ENCODE measurements around the gene MTMR3. TPM values are rescaled to one million over a fixed set of nuclear protein-coding genes. Genes with fewer than 3 reads are reported as not detected.

MTMR3 gene
- total RNA-seq, 6 donors from 2014 or later, result 50.3 to 117 (median 70.9) TPM

DNA sequence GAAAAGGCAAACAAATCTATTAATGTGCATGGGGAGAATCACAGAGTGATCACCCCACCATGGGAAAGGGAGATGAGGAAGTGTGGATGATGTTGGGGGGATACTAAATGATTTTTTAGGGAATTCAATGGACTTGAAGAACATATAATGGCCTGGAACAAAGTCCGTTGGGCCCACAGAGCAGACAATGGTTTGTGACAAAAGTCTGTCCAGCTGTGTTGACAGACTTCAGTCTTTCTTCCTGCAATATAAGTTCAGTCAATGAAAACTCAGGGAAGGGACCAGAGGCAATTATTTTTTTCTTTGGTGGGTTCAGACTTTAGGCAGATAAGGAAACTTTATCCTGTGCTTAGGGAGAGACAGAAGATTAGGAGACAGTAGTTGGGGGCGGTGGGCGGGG, 179.3 kb downstream of the MTMR3 start:
- Histone ChIP-seq H3K4me3 (no peak overlapping the region), H3K36me3 (no peaks in the 10 kb centered on the region), H3K4me1 (no peaks in the 10 kb centered on the region), H3K27ac (no peak overlapping the region), H3K9me3 (peaks cover 0 to 23% (median 4%) of the 10 kb centered on the region in 4 donors), H3K27me3 (no peaks in the 10 kb centered on the region)
- TF ChIP-seq EP300 (IDR thresholded peaks at IDR 0.05) (no peak), POLR2A (IDR thresholded peaks at IDR 0.05) (no peak), POLR2AphosphoS5 (IDR thresholded peaks at IDR 0.05) (no peak)
- TF ChIP-seq, protein P1, sequence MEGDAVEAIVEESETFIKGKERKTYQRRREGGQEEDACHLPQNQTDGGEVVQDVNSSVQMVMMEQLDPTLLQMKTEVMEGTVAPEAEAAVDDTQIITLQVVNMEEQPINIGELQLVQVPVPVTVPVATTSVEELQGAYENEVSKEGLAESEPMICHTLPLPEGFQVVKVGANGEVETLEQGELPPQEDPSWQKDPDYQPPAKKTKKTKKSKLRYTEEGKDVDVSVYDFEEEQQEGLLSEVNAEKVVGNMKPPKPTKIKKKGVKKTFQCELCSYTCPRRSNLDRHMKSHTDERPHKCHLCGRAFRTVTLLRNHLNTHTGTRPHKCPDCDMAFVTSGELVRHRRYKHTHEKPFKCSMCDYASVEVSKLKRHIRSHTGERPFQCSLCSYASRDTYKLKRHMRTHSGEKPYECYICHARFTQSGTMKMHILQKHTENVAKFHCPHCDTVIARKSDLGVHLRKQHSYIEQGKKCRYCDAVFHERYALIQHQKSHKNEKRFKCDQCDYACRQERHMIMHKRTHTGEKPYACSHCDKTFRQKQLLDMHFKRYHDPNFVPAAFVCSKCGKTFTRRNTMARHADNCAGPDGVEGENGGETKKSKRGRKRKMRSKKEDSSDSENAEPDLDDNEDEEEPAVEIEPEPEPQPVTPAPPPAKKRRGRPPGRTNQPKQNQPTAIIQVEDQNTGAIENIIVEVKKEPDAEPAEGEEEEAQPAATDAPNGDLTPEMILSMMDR (IDR thresholded peaks at IDR 0.05), result no peak
- no peak for DNase-seq
- no peak for ATAC-seq (ENCODE audit: low FRiP score in 2 of 2)
- WGBS, 2 donors, result 61 to 81% methylated on average over 3 of the region's 3 CpGs

DNA sequence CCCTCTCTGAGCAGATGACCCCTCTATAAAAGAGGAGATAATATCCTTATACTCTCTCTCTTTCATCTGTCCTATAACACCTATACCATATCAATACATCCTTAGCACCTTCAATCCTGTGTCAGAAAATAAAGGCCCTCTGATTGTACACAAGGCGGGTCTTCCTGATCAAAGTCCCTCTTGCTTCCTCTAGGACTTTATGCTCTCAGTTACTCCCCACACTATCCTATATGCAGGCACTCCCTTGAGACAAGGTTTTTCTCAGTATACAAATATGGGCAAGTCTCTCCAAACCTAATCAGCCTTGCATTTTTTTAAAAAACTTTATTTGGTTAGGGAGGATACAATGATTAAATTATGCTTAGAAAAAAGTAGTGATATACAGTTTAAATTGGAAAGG, 180.0 kb downstream of the MTMR3 start:
- Histone ChIP-seq H3K4me3 (no peak overlapping the region), H3K27ac (no peak overlapping the region), H3K27me3 (no peaks in the 10 kb centered on the region), H3K36me3 (no peaks in the 10 kb centered on the region), H3K9me3 (peaks cover 0 to 20% (median 4%) of the 10 kb centered on the region in 4 donors), H3K4me1 (no peaks in the 10 kb centered on the region)
- WGBS, 2 donors, result 80 to 87% methylated on average over 1 of the region's 1 CpG
- no peak for TF ChIP-seq POLR2A (IDR thresholded peaks at IDR 0.05)
- TF ChIP-seq, protein P1 (IDR thresholded peaks at IDR 0.05), result no peak
- no peak for TF ChIP-seq POLR2AphosphoS5 (IDR thresholded peaks at IDR 0.05)
- TF ChIP-seq EP300 (IDR thresholded peaks at IDR 0.05), result no peak
- ATAC-seq (ENCODE audit: low FRiP score in 2 of 2) (no peak), DNase-seq (no peak)

DNA sequence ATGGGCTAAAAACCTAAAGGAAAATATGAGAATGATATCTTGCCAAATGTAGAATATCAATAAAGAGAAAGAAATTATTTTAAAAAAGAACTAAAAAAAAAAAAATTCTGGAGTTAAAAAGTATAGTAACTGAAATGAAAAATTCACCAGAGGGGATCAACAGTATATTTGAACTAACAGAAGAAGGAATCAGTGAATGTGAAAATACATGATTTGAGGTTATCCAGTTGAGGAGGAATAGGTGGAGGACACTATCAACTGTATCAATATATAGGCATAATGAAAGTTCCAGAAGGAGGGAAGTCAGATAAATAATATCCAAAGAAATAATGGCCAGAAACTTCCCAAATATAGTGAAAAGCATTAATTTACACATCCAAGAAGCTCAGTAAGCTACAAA, 181.2 kb downstream of the MTMR3 start:
- Histone ChIP-seq H3K36me3 (no peaks in the 10 kb centered on the region), H3K27me3 (no peaks in the 10 kb centered on the region), H3K4me3 (no peak overlapping the region), H3K4me1 (no peaks in the 10 kb centered on the region), H3K9me3 (peaks cover 0 to 20% (median 4%) of the 10 kb centered on the region in 4 donors), H3K27ac (no peak overlapping the region)
- DNase-seq (no peak), ATAC-seq (ENCODE audit: low FRiP score in 2 of 2) (no peak)
- TF ChIP-seq, protein P1 (IDR thresholded peaks at IDR 0.05), result no peak
- no peak for TF ChIP-seq POLR2AphosphoS5 (IDR thresholded peaks at IDR 0.05)
- TF ChIP-seq EP300 (IDR thresholded peaks at IDR 0.05), result no peak
- no peak for TF ChIP-seq POLR2A (IDR thresholded peaks at IDR 0.05)

DNA sequence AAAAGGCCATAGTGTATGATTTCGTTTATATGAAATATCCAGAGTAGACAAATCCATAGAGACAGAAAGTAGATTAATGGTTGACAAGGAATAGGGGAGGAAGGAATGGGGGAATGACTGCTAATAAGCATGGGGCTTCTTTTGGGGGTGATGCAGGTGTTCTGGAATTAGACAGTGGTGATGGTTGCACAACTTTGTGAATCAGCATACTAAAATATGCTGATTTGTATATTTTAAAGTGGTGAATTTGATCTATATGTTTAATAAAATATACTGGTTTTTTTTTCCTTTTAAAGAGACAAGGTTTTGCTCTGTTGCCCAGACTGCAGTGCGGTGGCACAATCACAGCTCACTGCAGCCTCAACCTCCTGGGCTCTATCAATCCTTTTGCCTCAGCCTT, 190.8 kb downstream of the MTMR3 start:
- Histone ChIP-seq H3K4me1 (no peaks in the 10 kb centered on the region), H3K36me3 (no peaks in the 10 kb centered on the region), H3K27ac (no peak overlapping the region), H3K9me3 (no peaks in the 10 kb centered on the region), H3K27me3 (no peaks in the 10 kb centered on the region), H3K4me3 (no peak overlapping the region)
- no peak for TF ChIP-seq POLR2AphosphoS5 (IDR thresholded peaks at IDR 0.05)
- TF ChIP-seq, protein P1 (IDR thresholded peaks at IDR 0.05), result no peak
- TF ChIP-seq POLR2A (IDR thresholded peaks at IDR 0.05), result no peak
- no peak for TF ChIP-seq EP300 (IDR thresholded peaks at IDR 0.05)
- DNase-seq (no peak), ATAC-seq (ENCODE audit: low FRiP score in 2 of 2) (no peak)
- 75% methylated on average over 2 of the region's 2 CpGs for WGBS, 2 donors

DNA sequence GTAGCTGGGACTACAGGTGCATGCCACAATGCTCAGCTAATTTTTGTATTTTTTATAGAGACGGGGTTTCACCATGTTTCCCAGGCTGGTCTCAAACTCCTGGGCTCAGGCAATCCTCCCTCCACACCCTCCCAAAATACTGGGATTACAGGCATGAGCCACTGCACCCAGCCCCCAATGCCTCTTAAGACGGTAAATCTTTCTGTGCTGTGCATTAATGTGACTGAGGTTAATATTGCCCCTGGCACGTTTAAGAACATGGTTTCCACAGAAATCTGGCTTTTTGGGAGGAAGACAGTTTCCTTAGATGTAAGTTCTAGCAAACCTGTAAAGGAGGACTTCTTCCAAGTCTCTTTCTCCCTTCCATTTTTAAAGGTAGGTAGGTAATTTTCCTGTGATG, 191.2 kb downstream of the MTMR3 start:
- H3K36me3 ChIP-seq, result no peaks in the 10 kb centered on the region
- no peaks in the 10 kb centered on the region for H3K27me3 ChIP-seq
- H3K4me3 ChIP-seq, result no peak overlapping the region
- no peak overlapping the region for H3K27ac ChIP-seq
- H3K9me3 ChIP-seq, result no peaks in the 10 kb centered on the region
- WGBS, 2 donors, result 65 to 72% methylated on average over 3 of the region's 3 CpGs
- DNase-seq (no peak), ATAC-seq (ENCODE audit: low FRiP score in 2 of 2) (no peak)
- no peak for TF ChIP-seq POLR2A (IDR thresholded peaks at IDR 0.05)
- TF ChIP-seq POLR2AphosphoS5 (IDR thresholded peaks at IDR 0.05), result no peak
- TF ChIP-seq, protein P1 (IDR thresholded peaks at IDR 0.05), result no peak
- TF ChIP-seq EP300 (IDR thresholded peaks at IDR 0.05), result no peak
- no peaks in the 10 kb centered on the region for H3K4me1 ChIP-seq
